Measurements from ENCODE around the gene IRGQ. TPM values are rescaled to one million over a fixed set of nuclear protein-coding genes. Genes with fewer than 3 reads are reported as not detected.

Gene IRGQ
- total and polyA plus RNA-seq, 2 donors (not counting 3 experiments of a cell fraction or from before 2014, with no cell fraction given) = 15.8 to 33.2 TPM

- Histone ChIP-seq H3K36me3 (ENCODE audit: control insufficient read depth in 2 of 2, extremely low read depth in 1 of 2, insufficient read depth in 2 of 2, low read length in 2 of 2) (peaks cover 9 to 27% of the 10 kb centered on the region in 2 experiments), H4K20me1 (replicated peaks; ENCODE audit: control insufficient read depth, extremely low read depth, insufficient read depth, low read length) (no peaks in the 10 kb centered on the region), H3K27me3 (ENCODE audit: control insufficient read depth in 2 of 2, insufficient read depth in 2 of 2, low read length in 2 of 2) (no peaks in the 10 kb centered on the region), H3K4me3 (replicated peaks in 1 of 3; ENCODE audit: insufficient read depth in 1 of 3, low read depth in 1 of 3, low read length in 3 of 3) (no peak overlapping the region), H3K79me2 (ENCODE audit: control insufficient read depth, insufficient read depth, low read length) (peaks cover 33% of the 10 kb centered on the region), H2AFZ (ENCODE audit: low read depth, low read length) (no peak overlapping the region), H3K4me2 (ENCODE audit: insufficient read depth, low read length) (no peak overlapping the region), H3K27ac (ENCODE audit: insufficient read depth, low read depth, low read length) (no peak overlapping the region), H3K9ac (replicated peaks; ENCODE audit: extremely low read depth, insufficient read depth, low read length) (no peak overlapping the region), H3K9me3 (replicated peaks; ENCODE audit: control insufficient read depth, insufficient read depth, low read length) (no peaks in the 10 kb centered on the region), H3K9me1 (replicated peaks; ENCODE audit: control insufficient read depth, extremely low read depth, insufficient read depth, low read length) (no peaks in the 10 kb centered on the region), H3K4me1 (ENCODE audit: control insufficient read depth, extremely low read depth, insufficient read depth, low read length) (peaks cover 18% of the 10 kb centered on the region)
- TF ChIP-seq JUN (IDR thresholded peaks at IDR 0.05; ENCODE audit: borderline replicate concordance, insufficient read depth, insufficient read length, low read depth) = no peak
- no peak for TF ChIP-seq CTCF (IDR thresholded peaks at IDR 0.05; ENCODE audit: extremely low read depth in 1 of 2, insufficient read depth in 1 of 2, low read depth in 1 of 2, low read length in 2 of 2)
- TF ChIP-seq MYC (IDR thresholded peaks at IDR 0.05; ENCODE audit: low read depth, low read length) = no peak
- no peak for TF ChIP-seq FOS (IDR thresholded peaks at IDR 0.05; ENCODE audit: borderline replicate concordance, insufficient read depth, low read length)
- no peak for TF ChIP-seq POLR2AphosphoS5 (IDR thresholded peaks at IDR 0.05; ENCODE audit: insufficient read depth, low read depth, low read length)
- TF ChIP-seq POLR2A (IDR thresholded peaks at IDR 0.05; ENCODE audit: low read depth, low read length) = no peak
- no peak for TF ChIP-seq MAX (IDR thresholded peaks at IDR 0.05; ENCODE audit: insufficient read depth, insufficient read length)
- no peak for TF ChIP-seq EZH2 (IDR thresholded peaks at IDR 0.05; ENCODE audit: borderline replicate concordance, low read depth, low read length, severe bottlenecking)
- TF ChIP-seq GATA2 (IDR thresholded peaks at IDR 0.05; ENCODE audit: insufficient read depth, insufficient read length, low read depth, low read length) = no peak
- no TSS peak for BruUV-seq (replicated peaks)
- dilution Hi-C loops (cut with MboI; ENCODE audit: extremely low pct_ligation_motif_present, low sequenced_read_pairs) (no loop called here), intact Hi-C loops (cut with micrococcal nuclease) (no loop called here)
- FAIRE-seq (no peak), DNase-seq (ENCODE audit: low read depth, low spot score) (no peak)
- POLR2A ChIA-PET = no interaction called here
- CTCF ChIA-PET = interaction anchor here (0.5 to 5.7 kb wide), 3 partner anchors 38 to 146 kb away, joined by 3 to 158 read pairs (median 4); no protein-coding TSS in a partner anchor
Observed at GRCh38 chr19:43592800-43593350, 3.1 kb downstream of the IRGQ start.
